Activated T-cell treated with anti-CD3 and anti-CD28 coated beads, Interleukin-2, amount 50 U/mL, for 24 hours (primary cell): ENCODE results near the gene PKNOX1.
"Not testable (repeated sequence)": the region's sequence is repeated elsewhere in the genome, so short reads cannot be mapped to it uniquely, and the experiment has no call there.

ENCODE experiments used
- DNase-seq: peaks from one replicate; pipeline ENCODE4 v3.0.0-alpha.2; 2020
- H3K27ac Mint-ChIP-seq: 2 replicates; pipeline ENCODE4 v1.8.0; 2020; ENCODE audit warnings: mild to moderate bottlenecking, mixed read lengths
- H3K27me3 Mint-ChIP-seq: 2 replicates; pipeline ENCODE4 v1.8.0; 2020; ENCODE audit warnings: mixed read lengths
- H3K36me3 Mint-ChIP-seq: 2 replicates; pipeline ENCODE4 v1.8.0; 2020; ENCODE audit warnings: low read depth, mixed read lengths
- H3K4me1 Mint-ChIP-seq: 2 replicates; pipeline ENCODE4 v1.8.0; 2020; ENCODE audit warnings: low read depth, mixed read lengths
- H3K4me3 Mint-ChIP-seq: 2 replicates; pipeline ENCODE4 v1.8.0; 2020; ENCODE audit warnings: mild to moderate bottlenecking, moderate library complexity, mixed read lengths
- H3K9me3 Mint-ChIP-seq: 2 replicates; pipeline ENCODE4 v1.8.0; 2020; ENCODE audit warnings: mixed read lengths

PKNOX1 gene

DNA sequence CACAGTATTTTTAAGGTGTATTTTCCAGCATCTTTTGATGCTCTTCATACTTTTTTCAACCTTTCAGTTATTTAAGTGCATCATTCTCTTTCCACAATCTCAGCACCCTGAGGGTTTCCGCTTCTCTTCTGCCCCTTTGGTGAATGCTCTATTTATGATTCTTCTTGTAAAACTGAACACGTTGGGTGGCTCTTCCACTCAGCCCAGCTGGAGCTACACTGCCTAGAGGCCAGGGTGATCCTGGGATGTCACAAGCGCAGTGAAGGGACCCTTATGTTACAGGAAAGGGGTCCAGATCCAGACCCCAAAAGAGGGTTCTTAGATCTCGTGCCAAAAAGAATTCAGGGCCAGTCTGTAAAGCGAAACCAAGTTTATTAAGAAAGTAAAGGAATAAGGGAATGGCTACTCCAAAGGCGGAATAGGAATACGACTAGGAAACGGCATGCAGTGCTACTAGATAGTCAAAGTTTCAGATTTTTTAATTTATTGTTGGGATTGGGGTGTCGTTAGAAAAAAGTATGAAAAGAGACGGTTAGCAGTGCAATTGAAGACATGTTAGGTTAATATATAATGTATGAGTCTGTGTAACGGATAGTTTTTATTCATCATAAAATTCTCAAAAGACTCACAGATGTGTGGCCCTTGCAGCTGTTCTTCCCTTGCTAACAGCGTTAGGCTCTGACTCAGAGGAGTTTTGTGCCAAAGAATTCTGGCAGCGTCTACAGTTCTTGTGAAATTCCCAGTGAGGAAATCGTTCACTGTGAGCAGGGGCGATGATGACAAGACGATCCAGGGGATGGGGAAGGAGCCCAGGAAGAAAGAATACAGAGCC lies 34.6 kb upstream of the PKNOX1 start:
- Mint-ChIP-seq H3K9me3 (no peaks in the 10 kb centered on the region), H3K4me1 (peaks cover 4% of the 10 kb centered on the region), H3K36me3 (no peaks in the 10 kb centered on the region), H3K4me3 (no peak overlapping the region), H3K27ac (no peak overlapping the region), H3K27me3 (no peaks in the 10 kb centered on the region)
- no peak for DNase-seq

DNA sequence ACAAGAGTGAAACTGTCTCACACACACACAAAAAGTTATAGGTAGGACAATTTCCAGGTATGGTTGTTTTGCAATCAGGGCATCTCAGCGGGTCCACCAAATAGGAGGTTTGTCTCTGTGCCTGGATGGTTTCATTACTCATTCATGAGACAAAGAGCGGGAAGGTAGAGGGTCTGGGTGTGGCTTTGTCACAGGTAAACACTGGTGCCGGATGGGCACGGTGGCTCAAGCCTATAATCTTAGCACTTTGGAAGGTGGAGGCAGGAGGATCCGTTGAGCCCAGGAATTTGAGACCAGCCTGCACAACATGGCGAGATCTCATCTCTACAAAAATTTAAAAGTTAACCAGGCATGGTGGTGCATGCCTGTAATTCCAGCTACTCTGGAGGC lies 32.7 kb upstream of the PKNOX1 start:
- no peak for DNase-seq
- Mint-ChIP-seq H3K36me3 (no peaks in the 10 kb centered on the region), H3K27me3 (no peaks in the 10 kb centered on the region), H3K27ac (no peak overlapping the region), H3K4me3 (no peak overlapping the region), H3K9me3 (no peaks in the 10 kb centered on the region), H3K4me1 (peaks cover 4% of the 10 kb centered on the region)

- H3K36me3 Mint-ChIP-seq, result no peaks in the 10 kb centered on the region
- H3K27me3 Mint-ChIP-seq, result no peaks in the 10 kb centered on the region
- H3K27ac Mint-ChIP-seq, result peak overlapping the region; percentile 41
- no peaks in the 10 kb centered on the region for H3K9me3 Mint-ChIP-seq
- H3K4me1 Mint-ChIP-seq, result peaks cover 4% of the 10 kb centered on the region
- DNase-seq, result no peak
- no peak overlapping the region for H3K4me3 Mint-ChIP-seq
Observed at GRCh38 chr21:42942244-42942643, 32.1 kb upstream of the PKNOX1 start.

DNA sequence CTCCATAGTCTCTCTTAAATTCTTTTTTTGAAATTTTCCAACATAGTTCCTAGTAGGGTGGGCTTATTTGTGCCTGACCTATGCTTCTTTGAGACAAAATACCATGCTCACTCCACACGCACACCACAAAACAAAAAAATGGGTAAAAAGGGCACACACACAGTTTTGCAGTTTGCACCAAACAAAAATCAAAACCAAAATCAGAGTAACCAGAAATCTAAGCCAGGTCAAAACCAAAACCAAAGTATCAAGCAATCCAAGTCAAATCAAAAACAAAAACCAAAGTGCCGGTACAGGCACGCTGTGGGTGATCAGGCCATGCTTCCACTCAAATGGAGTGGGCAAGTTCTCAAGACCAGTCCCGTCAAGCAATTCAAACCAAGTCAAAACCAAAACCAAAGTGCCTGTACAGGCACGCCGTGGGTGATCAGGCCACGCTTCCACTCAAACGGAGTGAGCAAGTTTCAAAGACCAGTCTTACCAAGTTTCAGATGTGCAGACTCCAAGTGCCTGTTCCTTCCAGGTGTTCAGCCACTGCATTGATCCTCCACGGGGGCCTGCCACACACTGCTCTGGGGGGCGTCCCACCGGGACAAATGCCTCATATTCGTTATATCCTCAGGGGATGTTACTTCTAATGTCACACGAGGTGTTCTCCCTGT lies 25.1 kb upstream of the PKNOX1 start:
- not testable (repeated sequence) for H3K9me3 Mint-ChIP-seq, H3K4me1 Mint-ChIP-seq, H3K27me3 Mint-ChIP-seq, H3K36me3 Mint-ChIP-seq, DNase-seq
- Mint-ChIP-seq H3K27ac (peak overlapping the region; percentile 35), H3K4me3 (peak overlapping the region; percentile 30)

DNA sequence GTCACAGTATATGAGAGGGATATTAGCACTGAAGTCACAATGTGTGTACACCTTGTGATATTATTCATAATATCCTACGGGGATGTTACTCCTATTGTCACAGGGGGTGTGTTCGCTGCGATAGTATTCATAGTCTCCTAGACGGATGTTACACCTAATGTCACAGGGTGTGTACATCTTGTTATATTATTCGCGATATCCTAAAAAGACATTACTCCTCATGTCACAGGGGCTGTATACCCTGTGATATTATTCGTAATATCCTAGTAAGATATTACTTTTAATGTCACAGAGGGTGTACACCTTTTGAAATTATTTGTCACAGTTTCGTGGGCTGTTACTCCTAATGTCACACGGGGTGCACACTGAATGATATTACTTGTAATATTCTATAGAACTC lies 23.2 kb upstream of the PKNOX1 start:
- H3K27me3 Mint-ChIP-seq, H3K27ac Mint-ChIP-seq, H3K4me3 Mint-ChIP-seq, DNase-seq, H3K9me3 Mint-ChIP-seq, H3K36me3 Mint-ChIP-seq, H3K4me1 Mint-ChIP-seq: not testable (repeated sequence)

- Mint-ChIP-seq H3K36me3 (no peaks in the 10 kb centered on the region), H3K27ac (no peak overlapping the region), H3K4me3 (no peak overlapping the region), H3K4me1 (no peaks in the 10 kb centered on the region), H3K9me3 (no peaks in the 10 kb centered on the region), H3K27me3 (no peaks in the 10 kb centered on the region)
- no peak for DNase-seq
Observed at GRCh38 chr21:42956824-42957630, 17.3 kb upstream of the PKNOX1 start.

DNA sequence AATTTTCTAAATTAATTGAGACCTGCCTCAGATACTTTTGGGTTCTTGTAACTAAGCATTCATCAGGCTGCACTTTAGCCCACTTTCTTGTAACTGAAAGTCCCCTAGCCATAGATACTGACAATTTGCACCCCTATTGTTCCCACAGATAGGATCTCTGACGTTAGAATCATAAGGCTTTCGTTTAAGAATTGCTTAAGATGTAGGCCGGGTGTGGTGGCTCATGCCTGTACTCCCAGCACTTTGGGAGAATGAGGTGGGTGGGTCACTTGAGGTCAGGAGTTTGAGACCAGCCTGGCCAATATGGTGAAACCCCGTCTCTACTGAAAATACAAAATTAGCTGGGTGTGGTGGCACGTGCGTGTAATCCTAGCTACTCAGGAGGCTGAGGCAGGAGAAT lies 16.2 kb upstream of the PKNOX1 start:
- not testable (repeated sequence) for H3K27ac Mint-ChIP-seq, H3K9me3 Mint-ChIP-seq, H3K27me3 Mint-ChIP-seq, H3K36me3 Mint-ChIP-seq, H3K4me3 Mint-ChIP-seq, H3K4me1 Mint-ChIP-seq, DNase-seq

GRCh38 chr21:42959728-42960127 lies 14.6 kb upstream of the PKNOX1 start:
- no peaks in the 10 kb centered on the region for H3K4me1 Mint-ChIP-seq
- no peak overlapping the region for H3K4me3 Mint-ChIP-seq
- H3K9me3 Mint-ChIP-seq, result no peaks in the 10 kb centered on the region
- DNase-seq, result no peak
- H3K27me3 Mint-ChIP-seq, result no peaks in the 10 kb centered on the region
- no peak overlapping the region for H3K27ac Mint-ChIP-seq
- no peaks in the 10 kb centered on the region for H3K36me3 Mint-ChIP-seq

DNA sequence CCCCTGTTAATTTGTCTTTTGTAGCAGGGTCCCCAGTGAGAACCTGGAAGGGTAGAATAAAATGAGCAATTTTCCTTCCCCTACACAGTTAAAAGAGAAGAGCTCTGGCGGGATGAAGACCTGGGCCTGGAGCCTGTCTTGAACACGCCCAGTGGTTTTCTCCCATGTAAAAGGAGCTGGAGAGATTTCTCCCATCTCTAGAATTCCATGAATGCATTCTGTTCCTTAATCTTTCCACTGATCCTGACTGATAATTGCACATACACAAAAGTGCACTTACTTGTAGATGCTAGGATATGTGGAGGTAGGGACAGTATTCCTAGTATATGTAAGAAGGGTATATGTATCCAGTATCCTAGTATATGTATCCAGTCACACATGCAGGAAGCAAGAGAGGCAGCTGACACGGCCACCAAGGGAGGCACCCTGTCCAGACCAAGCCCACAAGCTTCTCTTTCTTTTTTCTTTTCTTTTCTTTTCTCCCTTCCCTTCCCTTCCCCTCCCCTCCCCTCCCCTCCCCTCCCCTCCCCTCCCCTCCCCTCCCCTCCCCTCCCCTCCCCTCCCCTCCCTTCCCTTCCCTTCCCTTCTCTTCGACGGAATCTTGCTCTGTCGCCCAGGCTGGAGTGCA lies 11.9 kb upstream of the PKNOX1 start:
- H3K4me1 Mint-ChIP-seq, result no peaks in the 10 kb centered on the region
- H3K9me3 Mint-ChIP-seq, result no peaks in the 10 kb centered on the region
- no peaks in the 10 kb centered on the region for H3K27me3 Mint-ChIP-seq
- no peaks in the 10 kb centered on the region for H3K36me3 Mint-ChIP-seq
- H3K27ac Mint-ChIP-seq, result no peak overlapping the region
- no peak overlapping the region for H3K4me3 Mint-ChIP-seq
- no peak for DNase-seq

DNA sequence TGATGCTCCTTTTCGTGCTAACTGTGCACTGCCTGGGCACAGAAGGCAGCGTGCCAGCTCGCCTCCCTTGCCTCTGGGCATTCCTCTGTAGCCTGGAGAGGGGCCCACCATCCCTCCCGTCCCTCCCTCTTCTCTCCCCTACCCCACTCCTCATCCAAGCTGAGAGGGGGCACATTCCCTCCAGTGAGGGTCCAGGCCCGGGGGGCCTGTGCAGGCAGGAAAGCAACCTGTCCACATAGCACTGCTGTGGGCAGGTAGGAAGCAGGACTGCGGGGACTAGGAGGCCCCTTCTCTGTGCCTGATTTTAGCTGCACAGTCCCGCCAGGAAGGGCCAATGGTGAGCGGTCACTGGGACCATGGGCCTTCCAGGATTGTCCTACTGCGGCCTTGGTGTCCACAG lies 10.3 kb upstream of the PKNOX1 start:
- Mint-ChIP-seq H3K4me3 (no peak overlapping the region), H3K27ac (no peak overlapping the region), H3K27me3 (no peaks in the 10 kb centered on the region), H3K4me1 (no peaks in the 10 kb centered on the region), H3K36me3 (no peaks in the 10 kb centered on the region), H3K9me3 (no peaks in the 10 kb centered on the region)
- no peak for DNase-seq

- DNase-seq, result no peak
- Mint-ChIP-seq H3K27ac (no peak overlapping the region), H3K9me3 (no peaks in the 10 kb centered on the region), H3K36me3 (no peaks in the 10 kb centered on the region), H3K27me3 (no peaks in the 10 kb centered on the region), H3K4me3 (no peak overlapping the region), H3K4me1 (no peaks in the 10 kb centered on the region)
Observed at GRCh38 chr21:42964546-42965210, 9.7 kb upstream of the PKNOX1 start.

DNA sequence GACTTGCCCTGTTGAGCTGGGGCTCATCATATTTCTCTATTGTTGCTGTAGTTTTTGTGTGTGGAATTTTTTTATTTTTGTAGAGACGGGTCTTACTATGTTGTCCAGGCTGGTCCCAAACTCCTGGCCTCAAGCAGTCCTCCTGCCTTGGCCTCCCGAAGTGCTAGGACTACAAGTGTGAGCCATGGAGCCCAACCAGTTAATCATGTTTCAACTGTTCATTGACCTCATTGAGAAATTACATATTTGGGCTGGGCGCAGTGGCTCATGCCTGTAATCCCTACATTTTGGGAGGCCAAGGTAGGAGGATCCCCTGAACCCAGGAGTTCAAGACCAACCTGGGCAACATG lies 9.2 kb upstream of the PKNOX1 start:
- Mint-ChIP-seq H3K4me3 (no peak overlapping the region), H3K36me3 (no peaks in the 10 kb centered on the region), H3K9me3 (no peaks in the 10 kb centered on the region), H3K27me3 (no peaks in the 10 kb centered on the region), H3K27ac (no peak overlapping the region), H3K4me1 (no peaks in the 10 kb centered on the region)
- DNase-seq, result no peak

DNA sequence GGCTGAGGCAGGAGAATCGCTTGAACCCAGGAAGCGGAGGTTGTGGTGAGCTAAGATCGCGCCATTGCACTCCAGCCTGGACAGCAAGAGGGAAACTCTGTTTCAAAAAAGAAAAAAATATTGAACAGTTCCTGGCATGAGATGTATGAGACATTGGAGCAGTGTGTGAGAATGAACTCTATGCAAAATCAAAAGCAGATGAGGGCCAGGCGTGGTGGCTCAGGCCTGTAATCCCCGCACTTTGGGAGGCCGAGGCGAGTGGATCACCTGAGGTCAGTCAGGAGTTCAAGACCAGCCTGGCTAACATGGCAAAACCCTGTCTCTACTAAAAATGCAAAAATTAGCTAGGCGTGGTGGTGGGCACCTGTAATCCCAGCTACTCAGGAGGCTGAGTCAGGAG lies 6.7 kb upstream of the PKNOX1 start:
- not testable (repeated sequence) for DNase-seq, H3K27ac Mint-ChIP-seq, H3K9me3 Mint-ChIP-seq, H3K4me1 Mint-ChIP-seq, H3K27me3 Mint-ChIP-seq, H3K36me3 Mint-ChIP-seq, H3K4me3 Mint-ChIP-seq

DNA sequence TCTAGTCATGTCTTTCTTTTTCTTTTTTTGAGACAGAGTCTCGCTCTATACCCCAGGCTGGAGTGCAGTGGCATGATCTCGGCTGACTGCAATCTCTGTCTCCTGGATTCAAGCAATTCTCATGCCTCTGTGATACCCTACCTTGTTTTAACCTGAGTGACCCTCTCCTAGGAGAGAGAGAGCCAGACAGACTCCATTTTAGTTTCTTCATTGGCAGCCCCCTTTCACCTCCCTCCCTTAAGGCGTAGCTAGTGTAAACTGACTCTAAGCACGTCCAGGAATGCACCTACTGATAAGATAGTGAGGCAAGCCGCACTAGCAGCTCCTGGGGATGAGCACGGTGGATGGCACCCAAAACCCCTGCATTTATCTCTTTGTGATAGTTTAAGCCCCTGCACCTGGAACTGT lies 5.2 kb upstream of the PKNOX1 start:
- no peaks in the 10 kb centered on the region for H3K27me3 Mint-ChIP-seq
- H3K9me3 Mint-ChIP-seq, result no peaks in the 10 kb centered on the region
- H3K4me3 Mint-ChIP-seq, result no peak overlapping the region
- peaks cover 5% of the 10 kb centered on the region for H3K4me1 Mint-ChIP-seq
- H3K36me3 Mint-ChIP-seq, result no peaks in the 10 kb centered on the region
- H3K27ac Mint-ChIP-seq, result no peak overlapping the region
- DNase-seq, result no peak
